Upper lobe of left lung (tissue), 6 donors: ENCODE measurements around the gene SPTB. TPM values are rescaled to one million over a fixed set of nuclear protein-coding genes. Genes with fewer than 3 reads are reported as not detected.
A peak's percentile ranks its signal among the peaks of the same experiment; 100 is the strongest.

Experiments used
- ATAC-seq, 2 donors: fragments of 200-7000 bp; cut with Tn5 transposase; one replicate each; pipeline ENCODE4 v1.9.1; 2022; ENCODE audit warnings: mild to moderate bottlenecking in 2 of 2, moderate library complexity in 2 of 2; ENCODE audit not compliant: low FRiP score in 2 of 2
- DNase-seq, 2 donors: peaks; one replicate each; pipeline ENCODE4 v3.0.0-alpha.2; 2019 to 2020
- H3K27ac ChIP-seq, 4 donors: fragments of 200-600 bp; sonication (generic); one replicate each; pipeline ENCODE4 v1.5.1; 2016 to 2019
- H3K27me3 ChIP-seq, 4 donors: fragments of 200-600 bp; sonication (generic); one replicate each; pipeline ENCODE4 v1.5.1; 2017 to 2019
- H3K36me3 ChIP-seq, 4 donors: fragments of 200-600 bp; sonication (generic); one replicate each; pipeline ENCODE4 v1.5.1; 2016 to 2019
- H3K4me1 ChIP-seq, 4 donors: fragments of 200-600 bp; sonication (generic); one replicate each; pipeline ENCODE4 v1.5.1; 2018 to 2019
- H3K4me3 ChIP-seq, 4 donors: fragments of 200-600 bp; sonication (generic); one replicate each; pipeline ENCODE4 v1.5.1; 2017 to 2019; ENCODE audit warnings: mild to moderate bottlenecking in 2 of 4, moderate library complexity in 1 of 4
- H3K9me3 ChIP-seq, 4 donors: fragments of 200-600 bp; sonication (generic); one replicate each; pipeline ENCODE4 v1.5.1; 2018 to 2019
- CTCF ChIP-seq, 6 experiments: fragments of 450-650 bp in 4 of 6; fragments of 200-600 bp in 2 of 6; sonication (generic) in 2 of 6; IDR thresholded peaks; one replicate each; pipeline ENCODE4 v1.5.1; 2016 to 2019; ENCODE audit warnings: antibody characterized with exemption in 6 of 6
- EP300 ChIP-seq, 4 donors: sonication (generic); formaldehyde crosslinking; IDR thresholded peaks; one replicate each; pipeline ENCODE4 v1.5.1; 2017; ENCODE audit warnings: antibody characterized with exemption in 4 of 4, control low read depth in 2 of 4
- POLR2A ChIP-seq, 4 donors: fragments of 450-650 bp; IDR thresholded peaks; one replicate each; pipeline ENCODE4 v1.5.1; 2016 to 2017; ENCODE audit warnings: antibody characterized with exemption in 4 of 4, mild to moderate bottlenecking in 2 of 4
- POLR2AphosphoS5 ChIP-seq, 2 donors: sonication (generic); formaldehyde crosslinking; IDR thresholded peaks; one replicate each; pipeline ENCODE4 v1.5.1; 2017; ENCODE audit warnings: antibody characterized with exemption in 2 of 2
- WGBS, 2 donors: methylation state at CpG; one replicate each; pipeline ENCODE4 v1.1.5; 2017 to 2018; 5-methylcytosine and 5-hydroxymethylcytosine counted together
- total RNA-seq, 6 donors: library from RNA; depleted of rRNA in 4 of 6; stranded (reverse); fragments of >200 nt in 4 of 6; gene quantifications; one replicate each; pipeline versions ENCODE4 v1.1.0 to v1.2.1, GENCODE V29; 2016 to 2021
- donor health status: DM: no; HTN: no; CAD: no; lungs with moderate emphysema.
- donor health status: DM: no; HTN: yes; CAD: no; lungs with severe emphysema.

The SPTB gene
- total RNA-seq, 6 donors from 2014 or later = 2.1 to 3.3 (median 2.7) TPM

GRCh38 chr14:64825006-64825405 lies 54.7 kb downstream of the SPTB start:
- TF ChIP-seq POLR2A (IDR thresholded peaks at IDR 0.05) (no peak), EP300 (IDR thresholded peaks at IDR 0.05) (no peak), CTCF (IDR thresholded peaks at IDR 0.05) (no peak), POLR2AphosphoS5 (IDR thresholded peaks at IDR 0.05) (no peak)
- DNase-seq (no peak), ATAC-seq (no peak)
- Histone ChIP-seq H3K9me3 (no peaks in the 10 kb centered on the region), H3K36me3 (no peaks in the 10 kb centered on the region), H3K4me3 (no peak overlapping the region), H3K27ac (no peak overlapping the region), H3K27me3 (no peaks in the 10 kb centered on the region), H3K4me1 (peaks cover 0 to 7% (median 1%) of the 10 kb centered on the region in 4 donors)
- 92 to 96% methylated on average over 4 of the region's 4 CpGs for WGBS, 2 donors

- peaks cover 0 to 7% (median 1%) of the 10 kb centered on the region in 4 donors for H3K4me1 ChIP-seq
- H3K9me3 ChIP-seq = no peaks in the 10 kb centered on the region
- ATAC-seq (no peak), DNase-seq (no peak)
- H3K4me3 ChIP-seq = no peak overlapping the region
- no peaks in the 10 kb centered on the region for H3K36me3 ChIP-seq
- H3K27ac ChIP-seq = no peak overlapping the region
- TF ChIP-seq CTCF (IDR thresholded peaks at IDR 0.05) (no peak), POLR2A (IDR thresholded peaks at IDR 0.05) (no peak), POLR2AphosphoS5 (IDR thresholded peaks at IDR 0.05) (no peak), EP300 (IDR thresholded peaks at IDR 0.05) (no peak)
- WGBS, 2 donors = 85 to 96% methylated on average over 3 of the region's 3 CpGs
- no peaks in the 10 kb centered on the region for H3K27me3 ChIP-seq
Observed at GRCh38 chr14:64824471-64824870, 55.2 kb downstream of the SPTB start.

- no peaks in the 10 kb centered on the region for H3K9me3 ChIP-seq
- H3K4me1 ChIP-seq = peaks cover 0 to 7% (median 1%) of the 10 kb centered on the region in 4 donors
- H3K27ac ChIP-seq = no peak overlapping the region
- TF ChIP-seq CTCF (IDR thresholded peaks at IDR 0.05) = peak; percentile 71 to 90 (median 81)
- no peak for TF ChIP-seq EP300 (IDR thresholded peaks at IDR 0.05)
- TF ChIP-seq POLR2A (IDR thresholded peaks at IDR 0.05) = no peak
- ATAC-seq = peak; percentile 82 to 89
- DNase-seq = peak; percentile 84 to 92
- H3K36me3 ChIP-seq = no peaks in the 10 kb centered on the region
- H3K4me3 ChIP-seq = no peak overlapping the region
- no peaks in the 10 kb centered on the region for H3K27me3 ChIP-seq
- 10 to 14% methylated on average over 11 to 15 of the region's 15 CpGs for WGBS, 2 donors
Observed at GRCh38 chr14:64823305-64823861, 56.3 kb downstream of the SPTB start.

GRCh38 chr14:64821651-64822050 lies 58.1 kb downstream of the SPTB start:
- DNase-seq = no peak
- 92 to 93% methylated on average over 4 of the region's 4 CpGs for WGBS, 2 donors
- no peak for TF ChIP-seq EP300 (IDR thresholded peaks at IDR 0.05)
- no peak for TF ChIP-seq POLR2A (IDR thresholded peaks at IDR 0.05)
- TF ChIP-seq CTCF (IDR thresholded peaks at IDR 0.05) = no peak
- no peak for TF ChIP-seq POLR2AphosphoS5 (IDR thresholded peaks at IDR 0.05)
- no peak for ATAC-seq
- H3K4me1 ChIP-seq = peaks cover 0 to 7% (median 1%) of the 10 kb centered on the region in 4 donors
- H3K4me3 ChIP-seq = no peak overlapping the region
- H3K36me3 ChIP-seq = no peaks in the 10 kb centered on the region
- no peak overlapping the region for H3K27ac ChIP-seq
- no peaks in the 10 kb centered on the region for H3K9me3 ChIP-seq
- no peaks in the 10 kb centered on the region for H3K27me3 ChIP-seq

- TF ChIP-seq EP300 (IDR thresholded peaks at IDR 0.05) (no peak), POLR2AphosphoS5 (IDR thresholded peaks at IDR 0.05) (no peak), POLR2A (IDR thresholded peaks at IDR 0.05) (no peak), CTCF (IDR thresholded peaks at IDR 0.05) (no peak)
- ATAC-seq (no peak), DNase-seq (peak in 1 of 2 donors; percentile 39)
- no peaks in the 10 kb centered on the region for H3K27me3 ChIP-seq
- H3K27ac ChIP-seq = no peak overlapping the region
- no peaks in the 10 kb centered on the region for H3K36me3 ChIP-seq
- H3K9me3 ChIP-seq = no peaks in the 10 kb centered on the region
- WGBS, 2 donors = 88 to 91% methylated on average over 9 of the region's 9 CpGs
- H3K4me3 ChIP-seq = no peak overlapping the region
- peaks cover 0 to 2% (median 0%) of the 10 kb centered on the region in 4 donors for H3K4me1 ChIP-seq
Observed at GRCh38 chr14:64818151-64818550, 61.6 kb downstream of the SPTB start.
